Erythroblast (primary cell): Measurements from ENCODE around the gene IPPK.

Experiments used
- GATA1 ChIP-seq: IDR thresholded peaks from 2 replicates; pipeline ENCODE4 v1.6.1; 2011; ENCODE audit warnings: low read depth, mild to moderate bottlenecking, control low read depth, low read length, moderate library complexity
- POLR2A ChIP-seq: IDR thresholded peaks from 2 replicates; pipeline ENCODE4 v1.6.1; 2011; ENCODE audit warnings: mild to moderate bottlenecking, low read length

GRCh38 chr9:92639124-92639523 lies 30.8 kb downstream of the IPPK start:
- TF ChIP-seq POLR2A: no peak
- TF ChIP-seq GATA1: no peak
